NCI-H1930 (cell line): ENCODE measurements around the gene SERPINE2.

Source experiments
- DNase-seq, 2 experiments: peaks; one replicate each; lab custom pipeline; 2025; lab: John Stamatoyannopoulos, UW

The SERPINE2 gene

GRCh38 chr2:224039080-224039769 lies at the start of gene SERPINE2:
TSS of gene SERPINE2 (minus strand) at chr2:224039286. CDS start at chr2:224001900, 37,386 bp downstream.
- DNase-seq, result peak; percentile 56 to 78

- DNase-seq, result no peak
Observed at GRCh38 chr2:224086226-224086914, 47.3 kb upstream of the SERPINE2 start.

GRCh38 chr2:224085811-224086210 lies 46.7 kb upstream of the SERPINE2 start:
- no peak for DNase-seq

- no peak for DNase-seq
Observed at GRCh38 chr2:224085246-224085645, 46.2 kb upstream of the SERPINE2 start.

GRCh38 chr2:224084266-224084892 lies 45.3 kb upstream of the SERPINE2 start:
- DNase-seq, result no peak

GRCh38 chr2:224083638-224084037 lies 44.6 kb upstream of the SERPINE2 start:
- DNase-seq, result no peak

- DNase-seq, result no peak
Observed at GRCh38 chr2:224078656-224079055, 39.6 kb upstream of the SERPINE2 start.

GRCh38 chr2:224077773-224078507 lies 38.9 kb upstream of the SERPINE2 start:
- no peak for DNase-seq

GRCh38 chr2:224075588-224075987 lies 36.5 kb upstream of the SERPINE2 start:
- no peak for DNase-seq

- no peak for DNase-seq
Observed at GRCh38 chr2:224073676-224074075, 34.6 kb upstream of the SERPINE2 start.

- no peak for DNase-seq
Observed at GRCh38 chr2:224072541-224073188, 33.6 kb upstream of the SERPINE2 start.

GRCh38 chr2:224069172-224069571 lies 30.1 kb upstream of the SERPINE2 start:
- DNase-seq, result no peak

- no peak for DNase-seq
Observed at GRCh38 chr2:224063298-224063648, 24.2 kb upstream of the SERPINE2 start.

GRCh38 chr2:224062481-224063297 lies 23.6 kb upstream of the SERPINE2 start:
- DNase-seq, result no peak

GRCh38 chr2:224060783-224061482 lies 21.8 kb upstream of the SERPINE2 start:
- no peak for DNase-seq

GRCh38 chr2:224059178-224059577 lies 20.1 kb upstream of the SERPINE2 start:
- DNase-seq, result no peak

GRCh38 chr2:224058048-224058775 lies 19.1 kb upstream of the SERPINE2 start:
- DNase-seq, result no peak

- DNase-seq, result no peak
Observed at GRCh38 chr2:224056889-224057288, 17.8 kb upstream of the SERPINE2 start.

- no peak for DNase-seq
Observed at GRCh38 chr2:224055101-224055500, 16.0 kb upstream of the SERPINE2 start.

GRCh38 chr2:224046752-224047151 lies 7.7 kb upstream of the SERPINE2 start:
- no peak for DNase-seq
